Measurements from ENCODE around the gene MEGF6. TPM values are rescaled to one million over a fixed set of nuclear protein-coding genes. Genes with fewer than 3 reads are reported as not detected.

The MEGF6 gene
- total and polyA plus RNA-seq, 2 donors (not counting 3 experiments of a cell fraction or from before 2014, with no cell fraction given) = 22.5 to 63.7 TPM

DNA sequence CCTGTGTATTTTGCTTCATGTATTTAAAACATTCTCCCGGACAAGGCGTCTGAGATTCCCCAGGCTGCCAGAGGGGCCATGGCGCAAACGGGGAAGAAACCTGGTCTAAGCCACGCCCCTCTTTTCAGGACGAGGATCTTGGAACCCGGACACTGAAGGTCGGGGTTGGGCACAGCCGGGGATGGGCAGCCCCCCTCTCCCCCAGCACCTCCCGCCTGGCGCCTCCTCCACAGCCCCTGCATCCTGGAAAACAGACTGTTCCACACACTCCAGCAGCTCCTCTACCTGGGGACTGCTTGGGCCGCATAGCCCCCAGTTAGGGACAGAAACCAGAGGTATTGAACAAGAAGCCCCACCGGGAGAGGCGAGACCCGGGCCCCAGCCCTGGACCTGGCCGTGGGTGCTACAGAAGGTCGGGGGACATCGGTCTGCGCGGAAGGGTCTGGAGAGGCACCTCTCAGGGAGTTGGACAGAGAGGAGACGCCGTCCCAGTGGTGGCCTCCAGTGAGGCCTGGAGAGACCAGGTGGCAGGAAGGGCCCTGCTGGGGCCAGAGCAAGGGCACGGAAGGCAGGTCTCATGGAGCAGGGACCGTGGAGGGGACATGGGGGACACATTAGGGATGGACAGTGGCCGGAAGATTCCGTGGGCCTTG, 46.4 kb upstream of the MEGF6 start:
- no peak overlapping the region for H3K9ac ChIP-seq (replicated peaks; ENCODE audit: extremely low read depth, insufficient read depth, low read length)
- ChIA-PET CTCF (interaction anchor here (1.4 to 1.6 kb wide), 2 partner anchors 9 to 37 kb away, joined by 3 read pairs; no protein-coding TSS in a partner anchor), POLR2A (no interaction called here)
- DNase-seq (ENCODE audit: low read depth, low spot score) (no peak), FAIRE-seq (no peak)
- no peaks in the 10 kb centered on the region for H3K4me1 ChIP-seq (ENCODE audit: control insufficient read depth, extremely low read depth, insufficient read depth, low read length)
- no TSS peak for BruUV-seq (replicated peaks)
- no peak overlapping the region for H3K4me3 ChIP-seq (replicated peaks in 1 of 3; ENCODE audit: insufficient read depth in 1 of 3, low read depth in 1 of 3, low read length in 3 of 3)
- H3K79me2 ChIP-seq (ENCODE audit: control insufficient read depth, insufficient read depth, low read length) = no peaks in the 10 kb centered on the region
- H3K4me2 ChIP-seq (ENCODE audit: insufficient read depth, low read length) = no peak overlapping the region
- TF ChIP-seq CTCF (IDR thresholded peaks at IDR 0.05; ENCODE audit: extremely low read depth in 1 of 2, insufficient read depth in 1 of 2, low read depth in 1 of 2, low read length in 2 of 2) (no peak), JUN (IDR thresholded peaks at IDR 0.05; ENCODE audit: borderline replicate concordance, insufficient read depth, insufficient read length, low read depth) (no peak), MYC (IDR thresholded peaks at IDR 0.05; ENCODE audit: low read depth, low read length) (no peak), MAX (IDR thresholded peaks at IDR 0.05; ENCODE audit: insufficient read depth, insufficient read length) (no peak), EZH2 (IDR thresholded peaks at IDR 0.05; ENCODE audit: borderline replicate concordance, low read depth, low read length, severe bottlenecking) (no peak), POLR2A (IDR thresholded peaks at IDR 0.05; ENCODE audit: low read depth, low read length) (no peak), GATA2 (IDR thresholded peaks at IDR 0.05; ENCODE audit: insufficient read depth, insufficient read length, low read depth, low read length) (no peak), POLR2AphosphoS5 (IDR thresholded peaks at IDR 0.05; ENCODE audit: insufficient read depth, low read depth, low read length) (no peak), FOS (IDR thresholded peaks at IDR 0.05; ENCODE audit: borderline replicate concordance, insufficient read depth, low read length) (no peak)
- H4K20me1 ChIP-seq (replicated peaks; ENCODE audit: control insufficient read depth, extremely low read depth, insufficient read depth, low read length) = no peaks in the 10 kb centered on the region
- no peaks in the 10 kb centered on the region for H3K9me1 ChIP-seq (replicated peaks; ENCODE audit: control insufficient read depth, extremely low read depth, insufficient read depth, low read length)
- dilution Hi-C loops (cut with MboI; ENCODE audit: extremely low pct_ligation_motif_present, low sequenced_read_pairs) = no loop called here
- no peak overlapping the region for H2AFZ ChIP-seq (ENCODE audit: low read depth, low read length)
- peaks cover 14 to 37% of the 10 kb centered on the region in 2 experiments for H3K27me3 ChIP-seq (ENCODE audit: control insufficient read depth in 2 of 2, insufficient read depth in 2 of 2, low read length in 2 of 2)
- no peaks in the 10 kb centered on the region for H3K36me3 ChIP-seq (ENCODE audit: control insufficient read depth in 2 of 2, extremely low read depth in 1 of 2, insufficient read depth in 2 of 2, low read length in 2 of 2)
- no peak overlapping the region for H3K27ac ChIP-seq (ENCODE audit: insufficient read depth, low read depth, low read length)
- no peaks in the 10 kb centered on the region for H3K9me3 ChIP-seq (replicated peaks; ENCODE audit: control insufficient read depth, insufficient read depth, low read length)
- intact Hi-C loops (cut with micrococcal nuclease) = no loop called here

Data from endothelial cell of umbilical vein (primary cell).